Measurements from ENCODE around the gene NGF. TPM values are rescaled to one million over a fixed set of nuclear protein-coding genes. Genes with fewer than 3 reads are reported as not detected.
"Not testable (repeated sequence)": the region's sequence is repeated elsewhere in the genome, so short reads cannot be mapped to it uniquely, and the experiment has no call there.

NGF gene
- total and polyA plus RNA-seq, 2 experiments from 2014 or later: 0.37 to 2.6 TPM

- Histone ChIP-seq H2AFZ (no peak overlapping the region), H3K9me2 (replicated peaks; ENCODE audit: insufficient read depth) (no peaks in the 10 kb centered on the region), H3K4me1 (ENCODE audit: insufficient read depth) (peaks cover 7% of the 10 kb centered on the region), H3K79me2 (no peaks in the 10 kb centered on the region), H4K20me1 (ENCODE audit: insufficient read depth, poor library complexity, severe bottlenecking) (no peaks in the 10 kb centered on the region), H3K4me2 (no peak overlapping the region), H3K4me3 (no peak overlapping the region), H3K27ac (peak overlapping the region; percentile 36), H3K9me3 (ENCODE audit: low read depth) (no peaks in the 10 kb centered on the region), H3K27me3 (no peaks in the 10 kb centered on the region), H3K36me3 (replicated peaks; ENCODE audit: insufficient read depth, low read depth) (no peaks in the 10 kb centered on the region)
- DNase-seq (ENCODE audit: low spot score): peak; percentile 30
- TF ChIP-seq EZH2 (IDR thresholded peaks at IDR 0.05; ENCODE audit: borderline replicate concordance) (no peak), CTCF (IDR thresholded peaks at IDR 0.05; ENCODE audit: poor library complexity) (no peak), EZH2phosphoT487 (IDR thresholded peaks at IDR 0.05; ENCODE audit: low read depth, severe bottlenecking, unreplicated experiment) (no peak)
- 78% methylated on average over 7 of the region's 7 CpGs for WGBS (ENCODE audit: low lambda C conversion rate, missing lambda C conversion rate)
These were observed 26.2 kb upstream of the NGF start for GRCh38 chr1:115364046-115364779.

DNA sequence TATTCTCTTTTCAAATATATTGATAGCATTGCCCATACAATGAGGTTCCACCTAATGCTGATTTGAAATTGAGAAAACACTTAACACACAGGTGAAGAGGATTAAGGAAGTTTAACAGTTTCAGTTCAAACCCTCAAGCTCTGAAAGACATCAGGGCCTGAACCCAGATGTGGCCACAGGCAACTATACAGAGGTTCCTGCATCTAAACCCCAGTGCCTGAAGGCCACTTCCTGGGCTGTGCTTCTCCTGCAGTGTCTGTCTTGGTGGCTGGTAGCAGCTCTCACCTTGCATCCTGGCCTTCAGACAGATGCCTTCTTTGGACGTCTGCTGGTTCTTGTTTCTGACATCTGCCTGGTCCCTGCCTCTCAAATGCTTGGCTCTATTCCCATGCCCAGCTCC, 25.1 kb upstream of the NGF start:
- WGBS (ENCODE audit: low lambda C conversion rate, missing lambda C conversion rate): 86% methylated on average over 1 of the region's 1 CpG
- no peak overlapping the region for H3K4me2 ChIP-seq
- no peak overlapping the region for H3K4me3 ChIP-seq
- H3K9me2 ChIP-seq (replicated peaks; ENCODE audit: insufficient read depth): no peaks in the 10 kb centered on the region
- no peaks in the 10 kb centered on the region for H3K9me3 ChIP-seq (ENCODE audit: low read depth)
- no peak overlapping the region for H3K27ac ChIP-seq
- TF ChIP-seq EZH2 (IDR thresholded peaks at IDR 0.05; ENCODE audit: borderline replicate concordance) (no peak), EZH2phosphoT487 (IDR thresholded peaks at IDR 0.05; ENCODE audit: low read depth, severe bottlenecking, unreplicated experiment) (no peak), CTCF (IDR thresholded peaks at IDR 0.05; ENCODE audit: poor library complexity) (no peak)
- H3K79me2 ChIP-seq: no peaks in the 10 kb centered on the region
- no peaks in the 10 kb centered on the region for H4K20me1 ChIP-seq (ENCODE audit: insufficient read depth, poor library complexity, severe bottlenecking)
- H3K27me3 ChIP-seq: no peaks in the 10 kb centered on the region
- DNase-seq (ENCODE audit: low spot score): no peak
- peaks cover 7% of the 10 kb centered on the region for H3K4me1 ChIP-seq (ENCODE audit: insufficient read depth)
- no peak overlapping the region for H2AFZ ChIP-seq
- no peaks in the 10 kb centered on the region for H3K36me3 ChIP-seq (replicated peaks; ENCODE audit: insufficient read depth, low read depth)

GRCh38 chr1:115360505-115361129, 22.6 kb upstream of the NGF start:
- H3K4me2 ChIP-seq; H4K20me1 ChIP-seq (ENCODE audit: insufficient read depth, poor library complexity, severe bottlenecking); H3K27ac ChIP-seq; H3K4me1 ChIP-seq (ENCODE audit: insufficient read depth); H3K36me3 ChIP-seq (replicated peaks; ENCODE audit: insufficient read depth, low read depth); H3K9me2 ChIP-seq (replicated peaks; ENCODE audit: insufficient read depth); DNase-seq (ENCODE audit: low spot score); H3K79me2 ChIP-seq; H3K27me3 ChIP-seq; H2AFZ ChIP-seq; H3K9me3 ChIP-seq (ENCODE audit: low read depth); H3K4me3 ChIP-seq: not testable (repeated sequence)
- WGBS (ENCODE audit: low lambda C conversion rate, missing lambda C conversion rate): 98% methylated on average over 20 of the region's 26 CpGs

GRCh38 chr1:115359787-115360452, 21.9 kb upstream of the NGF start:
- H3K27ac ChIP-seq; H3K27me3 ChIP-seq; H3K36me3 ChIP-seq (replicated peaks; ENCODE audit: insufficient read depth, low read depth); H2AFZ ChIP-seq; H3K4me3 ChIP-seq; DNase-seq (ENCODE audit: low spot score); H3K9me3 ChIP-seq (ENCODE audit: low read depth); H3K9me2 ChIP-seq (replicated peaks; ENCODE audit: insufficient read depth); H3K4me1 ChIP-seq (ENCODE audit: insufficient read depth); H3K79me2 ChIP-seq; H3K4me2 ChIP-seq; H4K20me1 ChIP-seq (ENCODE audit: insufficient read depth, poor library complexity, severe bottlenecking): not testable (repeated sequence)
- WGBS (ENCODE audit: low lambda C conversion rate, missing lambda C conversion rate): 96% methylated on average over 17 of the region's 31 CpGs
